ENCODE data around the gene DCAF6.

Gene DCAF6

GRCh38 chr1:168087696-168088095, 151.2 kb downstream of the DCAF6 start:
- no peak for DNase-seq (ENCODE audit: low spot score)

DNA sequence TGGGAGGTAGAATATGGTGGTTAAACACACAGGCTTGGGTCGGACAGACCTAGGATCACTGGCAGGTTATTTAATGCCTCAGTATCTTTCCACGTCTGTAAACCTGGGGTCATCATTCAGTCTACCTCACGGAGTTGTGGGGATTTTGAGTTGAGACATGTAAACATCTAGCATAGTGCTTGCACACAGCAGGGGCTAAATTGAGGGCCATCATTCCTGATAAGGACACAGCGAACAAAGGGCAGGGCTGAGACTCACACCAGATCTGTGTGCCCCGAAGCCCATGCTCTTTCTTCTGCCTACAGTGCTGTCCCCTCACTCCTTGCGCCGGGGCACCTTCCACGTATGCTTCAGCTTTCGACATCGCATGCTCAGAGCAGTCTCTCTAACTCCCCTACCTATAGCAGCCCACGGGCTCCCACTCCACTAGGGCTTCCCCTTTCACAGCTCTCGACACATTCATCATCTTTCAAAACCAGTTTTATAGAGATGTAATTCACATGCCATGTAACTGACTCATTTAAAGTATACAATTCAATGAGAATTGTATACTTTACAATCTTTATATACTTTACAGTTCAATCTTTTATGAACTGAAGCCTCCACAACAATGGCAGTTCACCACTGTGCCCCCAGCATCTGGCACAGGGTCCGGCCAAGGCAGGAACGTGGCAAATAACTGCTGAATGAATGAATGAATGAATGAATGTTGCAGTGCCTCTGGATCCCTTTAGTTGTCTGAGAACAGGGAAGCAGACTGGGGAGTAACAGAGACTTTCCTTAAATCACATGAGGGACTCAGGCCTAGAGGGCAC, 152.2 kb downstream of the DCAF6 start:
- no peak for DNase-seq (ENCODE audit: low spot score)

DNA sequence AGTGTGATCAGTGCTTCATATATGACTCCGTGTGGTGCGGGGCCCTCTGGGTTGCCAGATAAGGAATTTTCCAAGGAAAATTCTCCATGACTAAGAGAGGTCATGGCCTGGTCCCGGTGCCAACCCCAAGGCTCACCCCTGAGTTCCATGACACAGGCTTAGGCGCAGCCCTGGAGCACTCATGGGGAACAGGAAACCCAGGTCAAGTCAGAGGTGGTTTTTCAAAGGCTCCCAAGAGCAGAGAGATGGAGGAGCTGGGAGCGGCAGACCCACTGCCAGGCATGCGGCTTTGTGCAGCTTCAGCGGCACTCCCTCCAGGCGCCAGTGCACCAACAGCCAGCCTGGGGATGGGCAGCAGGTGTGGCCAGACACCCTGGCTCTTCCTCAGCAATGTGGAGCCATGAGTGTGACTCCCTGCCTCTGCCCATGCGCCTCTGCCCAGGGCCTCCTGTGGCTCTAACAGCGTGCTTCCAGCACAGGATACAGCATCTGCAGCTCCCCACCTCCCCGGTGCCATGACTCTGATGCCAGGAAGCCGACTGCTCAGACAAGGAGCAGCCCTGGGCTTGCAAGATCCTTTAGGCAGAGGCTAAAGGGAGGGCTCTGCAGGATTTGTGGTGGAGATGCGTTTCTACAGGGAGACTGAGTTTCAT, 153.0 kb downstream of the DCAF6 start:
- no peak for DNase-seq (ENCODE audit: low spot score)

GRCh38 chr1:168089979-168090337, 153.5 kb downstream of the DCAF6 start:
- no peak for DNase-seq (ENCODE audit: low spot score)

- no peak for DNase-seq (ENCODE audit: low spot score)
Observed at GRCh38 chr1:168090395-168090794, 153.9 kb downstream of the DCAF6 start.

DNA sequence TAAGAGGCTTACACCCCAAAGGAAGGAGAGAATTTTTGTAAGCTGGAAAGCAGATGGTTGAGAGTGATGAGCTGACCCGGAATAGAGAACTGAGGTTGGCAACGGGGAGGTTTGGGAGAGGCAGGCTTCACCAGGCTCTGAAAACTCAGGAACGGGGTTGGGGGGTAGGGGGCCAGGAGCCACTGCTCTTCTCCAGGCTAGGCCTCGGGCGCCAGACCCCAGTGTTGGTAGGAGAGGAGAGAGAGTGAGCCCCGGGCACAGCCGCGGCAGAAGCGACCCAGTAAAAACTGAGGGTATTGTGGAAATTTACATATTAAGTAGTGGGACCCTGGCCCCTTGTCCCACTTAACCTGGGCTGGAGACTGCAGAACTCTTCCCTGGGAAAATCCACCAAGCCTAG, 154.6 kb downstream of the DCAF6 start:
- no peak for DNase-seq (ENCODE audit: low spot score)

DNA sequence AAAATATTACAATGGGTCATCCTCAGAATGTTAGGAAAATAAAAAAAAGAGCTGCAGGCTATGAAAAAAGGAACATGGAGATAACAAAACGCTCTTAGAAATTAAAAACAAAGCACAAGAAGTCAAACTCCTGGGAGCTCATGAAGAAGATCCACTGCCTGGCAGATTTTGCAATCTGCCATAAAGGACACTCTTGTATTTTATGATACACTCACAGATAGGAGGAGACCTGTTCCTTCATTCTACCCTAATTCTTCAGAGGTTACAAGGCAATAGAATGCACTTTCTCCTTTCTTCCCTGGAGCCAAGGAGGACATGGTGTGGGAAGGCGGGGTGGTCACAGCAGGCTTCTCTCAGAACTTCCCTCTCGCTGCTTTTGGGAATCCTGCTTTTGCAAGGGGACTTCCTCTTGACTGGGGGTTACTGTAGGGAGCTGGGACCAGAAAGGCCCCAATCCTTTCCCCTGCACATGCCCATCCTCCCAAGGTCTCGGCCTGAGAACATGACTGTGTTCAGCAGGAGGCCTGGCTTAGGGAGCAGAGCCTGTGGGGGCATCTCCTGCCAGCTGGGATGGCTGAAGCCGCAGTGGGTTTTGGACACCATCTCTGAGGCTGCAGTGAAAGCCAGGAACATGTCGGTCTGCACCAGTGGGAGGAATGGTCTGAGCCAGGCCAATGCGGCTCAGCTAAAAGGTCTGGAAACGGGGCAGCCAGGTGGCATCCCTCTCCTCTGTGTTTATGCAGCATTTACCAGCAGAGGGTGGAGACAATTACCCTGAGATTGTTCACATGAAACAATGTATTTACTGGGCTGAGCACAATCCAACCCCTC, 155.5 kb downstream of the DCAF6 start:
- no peak for DNase-seq (ENCODE audit: low spot score)

GRCh38 chr1:168092566-168093355, 156.3 kb downstream of the DCAF6 start:
- DNase-seq (ENCODE audit: low spot score) = no peak

GRCh38 chr1:168093616-168094015, 157.1 kb downstream of the DCAF6 start:
- DNase-seq (ENCODE audit: low spot score) = no peak

DNA sequence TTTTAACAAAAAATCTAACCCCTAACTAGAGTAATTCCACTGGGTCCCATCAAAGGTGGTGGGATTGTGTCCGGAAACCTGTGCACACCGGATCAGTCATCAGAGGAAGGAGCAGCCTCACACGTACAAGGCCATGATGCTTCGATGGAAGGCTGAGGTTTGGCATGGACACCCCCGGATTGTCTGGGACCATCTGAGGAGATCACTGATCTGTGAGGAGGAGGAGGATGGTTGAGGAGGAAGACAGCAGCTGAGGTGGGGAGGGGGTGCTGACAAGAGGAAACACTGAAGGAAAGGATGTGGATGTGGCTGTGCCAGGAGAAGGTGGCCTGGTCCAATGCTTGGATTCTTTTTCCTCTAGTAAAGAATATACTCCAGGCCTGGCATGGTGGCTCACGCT, 159.0 kb downstream of the DCAF6 start:
- no peak for DNase-seq (ENCODE audit: low spot score)

DNA sequence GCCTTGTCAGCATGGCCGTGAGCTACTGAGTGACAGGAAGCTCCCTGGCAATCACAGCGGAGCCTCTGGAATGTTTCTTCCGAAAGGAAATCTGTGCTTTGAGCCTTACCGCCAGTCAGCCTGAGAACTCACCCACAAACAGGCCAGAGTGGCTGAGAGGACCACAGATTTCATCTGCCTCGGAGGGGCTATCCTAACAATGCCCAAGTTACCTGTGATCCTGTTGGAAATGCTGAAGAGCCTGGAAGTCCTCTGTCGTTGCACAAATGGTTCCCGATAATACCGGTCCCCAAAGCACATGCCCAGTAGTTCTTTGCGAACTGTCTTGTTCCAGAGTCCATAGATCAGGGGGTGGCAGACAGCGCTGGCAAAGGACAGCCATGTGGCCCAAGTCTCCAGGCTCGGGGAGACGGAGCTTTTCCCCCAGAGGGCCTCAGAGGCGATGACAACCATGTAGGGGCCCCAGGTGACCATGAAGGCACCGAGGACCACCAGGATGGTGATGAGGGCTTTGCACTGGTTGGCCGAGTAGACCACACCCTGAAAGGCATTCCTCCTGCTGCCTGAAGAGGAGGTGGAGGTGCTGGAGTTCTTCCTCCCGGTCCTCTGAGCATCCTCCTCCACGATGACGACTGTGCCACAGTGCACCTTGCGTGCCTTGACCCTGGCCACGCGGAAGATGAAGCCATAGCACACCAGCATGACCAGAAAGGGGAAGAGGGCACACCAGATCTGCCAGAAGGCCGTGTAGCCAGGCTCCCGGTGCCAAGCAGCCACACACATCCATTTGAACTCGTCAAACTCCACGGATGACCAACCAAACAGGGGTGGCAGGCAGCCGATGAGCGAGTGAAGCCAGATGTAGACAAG, 160.0 kb downstream of the DCAF6 start:
- no peak for DNase-seq (ENCODE audit: low spot score)

DNA sequence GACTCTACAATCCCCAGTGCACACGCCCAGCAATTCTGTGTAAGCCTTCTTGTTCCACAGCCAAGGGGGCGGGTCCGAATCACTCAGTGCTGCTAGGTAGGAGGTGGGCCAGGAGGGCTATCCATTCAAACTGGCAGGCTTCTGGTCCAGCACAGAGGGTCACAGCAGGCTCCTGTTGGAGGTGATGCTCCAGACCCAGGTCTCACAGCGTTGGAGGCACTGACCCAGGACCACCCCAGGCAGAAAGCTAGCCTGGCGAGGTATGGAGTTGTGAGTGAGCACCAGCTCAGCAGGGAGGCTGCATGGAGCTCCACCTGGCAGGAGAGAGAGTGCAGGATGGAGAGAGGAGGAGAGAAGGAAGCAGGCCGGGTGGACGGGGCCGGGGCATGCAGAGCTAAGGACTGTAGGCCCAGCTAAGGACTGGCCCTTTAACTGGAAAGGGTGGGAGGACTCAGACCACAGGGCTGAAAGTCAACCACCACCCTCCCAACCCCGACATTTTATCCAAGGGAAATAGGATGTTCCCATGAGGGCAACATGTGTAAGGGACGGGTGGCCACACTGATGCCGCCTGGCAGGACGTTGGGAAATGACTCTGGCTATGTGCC, 161.5 kb downstream of the DCAF6 start:
- no peak for DNase-seq (ENCODE audit: low spot score)

DNA sequence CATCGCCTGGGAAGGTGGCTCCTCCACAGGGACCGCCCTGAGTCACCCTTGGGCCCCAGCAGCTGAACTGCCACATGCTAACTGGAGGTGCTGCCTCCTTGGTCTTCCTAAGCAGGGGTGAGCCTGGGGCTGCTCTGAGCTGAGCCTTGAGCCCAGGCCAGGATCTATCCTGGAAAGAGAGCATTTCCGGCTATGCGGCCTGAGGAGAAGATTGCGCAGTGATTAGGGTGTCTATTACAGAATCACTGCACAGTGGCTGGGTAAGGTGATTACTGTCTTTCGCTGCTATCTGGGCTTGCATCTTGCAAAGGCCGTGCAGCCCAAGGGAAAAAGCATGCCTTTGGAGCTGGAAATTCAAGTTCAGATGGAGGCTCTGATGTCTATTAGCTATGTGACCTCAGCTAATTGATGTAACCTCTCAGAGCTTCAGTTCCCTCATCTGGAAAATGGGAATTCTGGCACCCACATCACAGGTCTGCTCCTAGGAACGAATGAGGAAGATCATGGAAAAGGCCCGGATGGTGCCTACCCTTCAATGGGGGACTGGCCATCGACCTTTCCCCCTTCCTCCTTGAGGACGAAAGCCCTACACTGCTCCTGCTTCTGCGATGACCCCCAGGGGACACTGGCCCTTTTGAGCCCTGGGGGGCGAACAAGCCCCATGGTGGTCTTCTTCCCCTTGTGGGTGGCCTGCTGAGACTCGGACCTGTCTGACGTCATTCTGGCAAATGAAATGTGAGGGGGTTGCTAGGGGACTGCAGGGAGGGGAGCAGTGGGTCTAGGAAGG, 162.2 kb downstream of the DCAF6 start:
- no peak for DNase-seq (ENCODE audit: low spot score)

GRCh38 chr1:168099337-168099801, 162.9 kb downstream of the DCAF6 start:
- no peak for DNase-seq (ENCODE audit: low spot score)

DNA sequence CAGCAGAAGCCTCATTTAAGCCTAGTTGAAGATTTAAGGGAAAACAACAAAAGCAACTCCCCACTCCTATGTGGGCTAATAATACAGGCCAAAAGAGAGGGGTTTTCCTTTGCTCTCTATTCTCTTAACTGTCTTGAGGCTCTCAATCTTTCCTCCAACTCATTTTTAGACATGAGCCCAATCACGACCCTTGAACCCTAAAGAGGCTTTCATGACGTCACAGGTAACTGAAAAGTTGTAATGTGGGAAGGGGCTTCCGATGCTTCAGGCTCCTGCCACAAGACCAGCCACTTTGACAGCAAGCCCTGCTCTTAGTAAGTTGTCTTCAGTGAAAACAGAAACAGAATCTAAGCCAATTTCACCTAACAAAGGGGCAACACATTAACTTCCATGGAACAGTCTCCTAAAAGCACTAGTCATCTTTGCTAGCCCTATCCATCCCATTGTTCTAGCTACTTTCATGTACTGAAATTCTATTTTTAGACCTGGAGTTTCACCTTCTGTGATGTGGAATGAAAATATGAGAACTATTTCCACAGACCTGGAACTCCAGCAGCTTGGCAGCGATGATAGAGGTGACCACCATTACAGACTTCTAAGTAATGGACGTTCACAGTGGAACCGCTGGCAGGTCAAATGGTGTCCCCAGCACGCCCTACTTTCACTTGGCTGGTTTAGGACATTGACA, 164.0 kb downstream of the DCAF6 start:
- no peak for DNase-seq (ENCODE audit: low spot score)

GRCh38 chr1:168101336-168101735, 164.9 kb downstream of the DCAF6 start:
- DNase-seq (ENCODE audit: low spot score) = no peak

- no peak for DNase-seq (ENCODE audit: low spot score)
Observed at GRCh38 chr1:168102487-168102886, 166.0 kb downstream of the DCAF6 start.

GRCh38 chr1:168104535-168104934, 168.1 kb downstream of the DCAF6 start:
- no peak for DNase-seq (ENCODE audit: low spot score)

GRCh38 chr1:168105846-168106245, 169.4 kb downstream of the DCAF6 start:
- DNase-seq (ENCODE audit: low spot score) = no peak

All from hematopoietic multipotent progenitor cell treated with erythropoietin and hydrocortisone succinate and interleukin-3 and kit ligand, for 17 days (in vitro differentiated cells).